Gastrocnemius medialis (tissue), 4 donors: ENCODE data around the gene C2CD4D. TPM values are rescaled to one million over a fixed set of nuclear protein-coding genes. Genes with fewer than 3 reads are reported as not detected.

ENCODE experiments used
- ATAC-seq, 2 donors: fragments of 150-250 bp; one replicate each; pipeline ENCODE4 v1.9.1; 2016
- DNase-seq, 2 donors: peaks; one replicate each; pipeline ENCODE4 v3.0.0-alpha.2; 2019
- H3K27ac ChIP-seq, 4 donors: fragments of 200-600 bp; sonication (generic); 1 replicate in 1 of 4; 2 replicates in 3 of 4; pipeline ENCODE4 v1.5.1; 2016 to 2018; ENCODE audit warnings: mild to moderate bottlenecking in 2 of 4, moderate library complexity in 1 of 4
- H3K27me3 ChIP-seq, 3 donors: fragments of 200-600 bp; sonication (generic) in 2 of 3; 1 replicate in 1 of 3; 2 replicates in 2 of 3; pipeline versions ENCODE4 v1.5.1 to v1.6.0; 2016 to 2019; ENCODE audit warnings: mild to moderate bottlenecking in 1 of 3, moderate library complexity in 1 of 3
- H3K36me3 ChIP-seq, 2 donors: fragments of 200-600 bp; sonication (generic) in 1 of 2; one replicate each; pipeline ENCODE4 v1.5.1; 2017 to 2018
- H3K4me1 ChIP-seq, 2 donors: fragments of 200-600 bp; sonication (generic) in 1 of 2; one replicate each; pipeline ENCODE4 v1.5.1; 2016 to 2017; ENCODE audit warnings: mild to moderate bottlenecking in 2 of 2
- H3K4me3 ChIP-seq, 4 donors: fragments of 200-600 bp; sonication (generic) in 3 of 4; 1 replicate in 1 of 4; 2 replicates in 3 of 4; pipeline ENCODE4 v1.5.1; 2016 to 2019; ENCODE audit warnings: mild to moderate bottlenecking in 2 of 4
- H3K9me3 ChIP-seq, 3 donors: fragments of 200-600 bp; sonication (generic) in 2 of 3; 1 replicate in 1 of 3; 2 replicates in 2 of 3; pipeline ENCODE4 v1.5.1; 2016 to 2019
- POLR2A ChIP-seq, 2 donors: fragments of 450-650 bp; IDR thresholded peaks; one replicate each; pipeline ENCODE4 v1.6.1; 2017; ENCODE audit warnings: antibody characterized with exemption in 2 of 2, mild to moderate bottlenecking in 2 of 2, moderate library complexity in 2 of 2
- in situ Hi-C, 4 donors: fragments of 200-750 bp; cut with MboI; loops; one replicate each; pipeline versions ENCODE4 v1.15.0 to v1.8.0; 2017; ENCODE audit warnings: low sequenced_read_pairs in 4 of 4
- intact Hi-C: fragments of 100-400 bp; cut with DNase I; formaldehyde crosslinking; loops from one replicate; pipeline ENCODE4 v1.15.1; 2023; ENCODE audit warnings: low total_unique reads
- total RNA-seq, 4 donors: library from RNA; depleted of rRNA; stranded (reverse); fragments of >200 nt; gene quantifications; one replicate each; pipeline versions ENCODE4 v1.1.0 to v1.2.3, GENCODE V29; 2016
- TF ChIP-seq, protein P1 (sequence below), 5 experiments: fragments of 450-650 bp in 3 of 5; fragments of 200-600 bp in 2 of 5; sonication (generic) in 2 of 5; IDR thresholded peaks in 4 of 5; conservative IDR thresholded peaks in 1 of 5; 1 replicate in 4 of 5; 2 replicates in 1 of 5; pipeline ENCODE4 v1.5.1; 2016 to 2019; ENCODE audit warnings: antibody characterized with exemption in 5 of 5, mild to moderate bottlenecking in 3 of 5, moderate library complexity in 3 of 5

The C2CD4D gene
- total RNA-seq, 4 donors from 2014 or later, result not detected

- intact Hi-C loops, result no loop called here
- no peak for DNase-seq
- Histone ChIP-seq H3K9me3 (no peaks in the 10 kb centered on the region), H3K4me1 (peaks cover 0 to 5% of the 10 kb centered on the region in 2 donors), H3K4me3 (no peak overlapping the region), H3K27me3 (peaks cover 15 to 22% (median 17%) of the 10 kb centered on the region in 3 donors), H3K27ac (no peak overlapping the region), H3K36me3 (no peaks in the 10 kb centered on the region)
- TF ChIP-seq, protein P1, sequence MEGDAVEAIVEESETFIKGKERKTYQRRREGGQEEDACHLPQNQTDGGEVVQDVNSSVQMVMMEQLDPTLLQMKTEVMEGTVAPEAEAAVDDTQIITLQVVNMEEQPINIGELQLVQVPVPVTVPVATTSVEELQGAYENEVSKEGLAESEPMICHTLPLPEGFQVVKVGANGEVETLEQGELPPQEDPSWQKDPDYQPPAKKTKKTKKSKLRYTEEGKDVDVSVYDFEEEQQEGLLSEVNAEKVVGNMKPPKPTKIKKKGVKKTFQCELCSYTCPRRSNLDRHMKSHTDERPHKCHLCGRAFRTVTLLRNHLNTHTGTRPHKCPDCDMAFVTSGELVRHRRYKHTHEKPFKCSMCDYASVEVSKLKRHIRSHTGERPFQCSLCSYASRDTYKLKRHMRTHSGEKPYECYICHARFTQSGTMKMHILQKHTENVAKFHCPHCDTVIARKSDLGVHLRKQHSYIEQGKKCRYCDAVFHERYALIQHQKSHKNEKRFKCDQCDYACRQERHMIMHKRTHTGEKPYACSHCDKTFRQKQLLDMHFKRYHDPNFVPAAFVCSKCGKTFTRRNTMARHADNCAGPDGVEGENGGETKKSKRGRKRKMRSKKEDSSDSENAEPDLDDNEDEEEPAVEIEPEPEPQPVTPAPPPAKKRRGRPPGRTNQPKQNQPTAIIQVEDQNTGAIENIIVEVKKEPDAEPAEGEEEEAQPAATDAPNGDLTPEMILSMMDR (IDR thresholded peaks at IDR 0.05 in 4 of 5, conservative IDR thresholded peaks at IDR 0.05 in 1 of 5), result no peak
- TF ChIP-seq POLR2A (IDR thresholded peaks at IDR 0.05), result no peak
- ATAC-seq, result no peak
- in situ Hi-C loops, result loop anchor here in 3 of 4 donors (10.0 to 25.0 kb wide), 3 partner anchors 79 to 256 kb away; partner anchors contain the start of genes MRPL9 (in 1 of the 3) and SNX27 (in 1 of the 3)
These were observed 3.8 kb upstream of the C2CD4D start for GRCh38 chr1:151843398-151843797.

- TF ChIP-seq, protein P1 (IDR thresholded peaks at IDR 0.05 in 4 of 5, conservative IDR thresholded peaks at IDR 0.05 in 1 of 5), result no peak
- TF ChIP-seq POLR2A (IDR thresholded peaks at IDR 0.05), result no peak
- Histone ChIP-seq H3K27me3 (peaks cover 21 to 30% (median 26%) of the 10 kb centered on the region in 3 donors), H3K4me1 (peaks cover 6 to 7% of the 10 kb centered on the region in 2 donors), H3K27ac (no peak overlapping the region), H3K4me3 (no peak overlapping the region), H3K36me3 (no peaks in the 10 kb centered on the region), H3K9me3 (no peaks in the 10 kb centered on the region)
- in situ Hi-C loops (loop anchor here in 3 of 4 donors (10.0 to 25.0 kb wide), 3 partner anchors 76 to 254 kb away; partner anchors contain the start of genes MRPL9 (in 1 of the 3) and SNX27 (in 1 of the 3)), intact Hi-C loops (no loop called here)
- DNase-seq, result no peak
- no peak for ATAC-seq
These were observed 1.5 kb upstream of the C2CD4D start for GRCh38 chr1:151841141-151841540.

DNA sequence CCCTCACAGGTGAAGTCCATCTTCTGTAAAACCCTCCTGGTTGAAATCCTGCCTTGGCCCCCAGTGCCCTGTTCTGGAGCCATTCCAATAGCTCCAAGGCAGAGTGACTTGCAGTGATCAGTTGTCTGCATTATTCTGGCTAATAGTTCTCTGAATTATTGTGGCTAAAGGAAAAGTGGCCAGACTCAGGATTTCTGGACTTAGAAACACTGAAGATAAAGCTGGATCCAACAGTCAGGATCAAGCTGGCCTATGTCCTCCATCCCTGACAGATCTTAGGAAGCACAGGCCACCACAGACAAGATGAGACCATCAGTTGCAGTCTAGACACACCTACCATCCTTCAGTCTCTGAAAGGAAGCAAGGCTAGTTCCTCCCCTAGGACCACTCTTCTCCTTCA lies 801 bp upstream of the C2CD4D start:
- in situ Hi-C loops, result loop anchor here in 3 of 4 donors (10.0 to 25.0 kb wide), 3 partner anchors 76 to 253 kb away; partner anchors contain the start of genes MRPL9 (in 1 of the 3) and SNX27 (in 1 of the 3)
- no peak overlapping the region for H3K27ac ChIP-seq
- TF ChIP-seq, protein P1 (IDR thresholded peaks at IDR 0.05 in 4 of 5, conservative IDR thresholded peaks at IDR 0.05 in 1 of 5), result no peak
- TF ChIP-seq POLR2A (IDR thresholded peaks at IDR 0.05), result no peak
- no peaks in the 10 kb centered on the region for H3K9me3 ChIP-seq
- H3K4me3 ChIP-seq, result no peak overlapping the region
- H3K4me1 ChIP-seq, result peaks cover 7 to 10% of the 10 kb centered on the region in 2 donors
- H3K36me3 ChIP-seq, result no peaks in the 10 kb centered on the region
- no peak for DNase-seq
- intact Hi-C loops, result no loop called here
- peaks cover 21 to 30% (median 26%) of the 10 kb centered on the region in 3 donors for H3K27me3 ChIP-seq
- ATAC-seq, result no peak

- H3K27ac ChIP-seq, result no peak overlapping the region
- in situ Hi-C loops, result loop anchor here (10.0 to 25.0 kb wide), 3 partner anchors 227 to 252 kb away; partner anchors contain the start of gene SNX27 (in 1 of the 4)
These were observed 573 bp downstream of the C2CD4D start for GRCh38 chr1:151839082-151839412.

More at GRCh38 chr1:151839082-151839412, 573 bp downstream of the C2CD4D start:
- Histone ChIP-seq H3K36me3 (no peaks in the 10 kb centered on the region), H3K4me1 (peaks cover 7 to 10% of the 10 kb centered on the region in 2 donors), H3K4me3 (peak overlapping the region in 3 of 4 donors; percentile 43 to 56 (median 43)), H3K9me3 (no peaks in the 10 kb centered on the region), H3K27me3 (peaks cover 21 to 30% (median 26%) of the 10 kb centered on the region in 3 donors)
- ATAC-seq (no peak), DNase-seq (no peak)
- no peak for TF ChIP-seq POLR2A (IDR thresholded peaks at IDR 0.05)
- TF ChIP-seq, protein P1 (IDR thresholded peaks at IDR 0.05 in 4 of 5, conservative IDR thresholded peaks at IDR 0.05 in 1 of 5), result no peak
- intact Hi-C loops, result loop anchor here (5.0 to 10.0 kb wide), 2 partner anchors 117 to 1796 kb away; partner anchors contain the start of genes CHTOP and RIIAD1
